ENCODE measurements around the gene HERC4.
"Not testable (repeated sequence)": the region's sequence is repeated elsewhere in the genome, so short reads cannot be mapped to it uniquely, and the experiment has no call there.

The HERC4 gene

GRCh38 chr10:68090586-68090985 lies 15.5 kb upstream of the HERC4 start:
- no peak for DNase-seq

- DNase-seq, result peak; percentile 53
Observed at GRCh38 chr10:68088740-68089139, 13.7 kb upstream of the HERC4 start.

GRCh38 chr10:68087685-68088401 lies 12.8 kb upstream of the HERC4 start:
- DNase-seq, result no peak

- DNase-seq, result peak; percentile 61
Observed at GRCh38 chr10:68086910-68087684, 12.0 kb upstream of the HERC4 start.

GRCh38 chr10:68086011-68086410 lies 10.9 kb upstream of the HERC4 start:
- DNase-seq, result peak; percentile 39

GRCh38 chr10:68084469-68084868 lies 9.4 kb upstream of the HERC4 start:
- no peak for DNase-seq

GRCh38 chr10:68083953-68084352 lies 8.9 kb upstream of the HERC4 start:
- DNase-seq, result no peak

GRCh38 chr10:68082872-68083271 lies 7.8 kb upstream of the HERC4 start:
- DNase-seq, result peak; percentile 62

- DNase-seq, result no peak
Observed at GRCh38 chr10:68081916-68082315, 6.8 kb upstream of the HERC4 start.

GRCh38 chr10:68080853-68081431 lies 5.9 kb upstream of the HERC4 start:
- DNase-seq, result no peak

GRCh38 chr10:68079434-68079833 lies 4.4 kb upstream of the HERC4 start:
- DNase-seq, result no peak

- no peak for DNase-seq
Observed at GRCh38 chr10:68077026-68077425, 1.9 kb upstream of the HERC4 start.

GRCh38 chr10:68076081-68076480 lies 998 bp upstream of the HERC4 start:
- DNase-seq, result not testable (repeated sequence)

GRCh38 chr10:68075550-68076004 lies 494 bp upstream of the HERC4 start:
- DNase-seq, result no peak

- peak; percentile 39 for DNase-seq
Observed at GRCh38 chr10:68074031-68074774, 880 bp downstream of the HERC4 start.

GRCh38 chr10:68073631-68074030 lies 1.5 kb downstream of the HERC4 start:
- no peak for DNase-seq

- DNase-seq, result no peak
Observed at GRCh38 chr10:68067508-68067907, 7.6 kb downstream of the HERC4 start.

GRCh38 chr10:68067029-68067428 lies 8.1 kb downstream of the HERC4 start:
- no peak for DNase-seq

GRCh38 chr10:68053553-68053952 lies 21.5 kb downstream of the HERC4 start:
- no peak for DNase-seq

GRCh38 chr10:68052463-68052862 lies 22.6 kb downstream of the HERC4 start:
- peak; percentile 35 for DNase-seq

- DNase-seq, result no peak
Observed at GRCh38 chr10:68049289-68050078, 25.6 kb downstream of the HERC4 start.

All from HCEC 1CT (cell line).